ENCODE results near the gene RTN4RL2. TPM values are rescaled to one million over a fixed set of nuclear protein-coding genes. Genes with fewer than 3 reads are reported as not detected.

RTN4RL2 gene
- under 1 TPM; 0.38 to 0.71 (median 0.68) TPM for polyA plus RNA-seq

DNA sequence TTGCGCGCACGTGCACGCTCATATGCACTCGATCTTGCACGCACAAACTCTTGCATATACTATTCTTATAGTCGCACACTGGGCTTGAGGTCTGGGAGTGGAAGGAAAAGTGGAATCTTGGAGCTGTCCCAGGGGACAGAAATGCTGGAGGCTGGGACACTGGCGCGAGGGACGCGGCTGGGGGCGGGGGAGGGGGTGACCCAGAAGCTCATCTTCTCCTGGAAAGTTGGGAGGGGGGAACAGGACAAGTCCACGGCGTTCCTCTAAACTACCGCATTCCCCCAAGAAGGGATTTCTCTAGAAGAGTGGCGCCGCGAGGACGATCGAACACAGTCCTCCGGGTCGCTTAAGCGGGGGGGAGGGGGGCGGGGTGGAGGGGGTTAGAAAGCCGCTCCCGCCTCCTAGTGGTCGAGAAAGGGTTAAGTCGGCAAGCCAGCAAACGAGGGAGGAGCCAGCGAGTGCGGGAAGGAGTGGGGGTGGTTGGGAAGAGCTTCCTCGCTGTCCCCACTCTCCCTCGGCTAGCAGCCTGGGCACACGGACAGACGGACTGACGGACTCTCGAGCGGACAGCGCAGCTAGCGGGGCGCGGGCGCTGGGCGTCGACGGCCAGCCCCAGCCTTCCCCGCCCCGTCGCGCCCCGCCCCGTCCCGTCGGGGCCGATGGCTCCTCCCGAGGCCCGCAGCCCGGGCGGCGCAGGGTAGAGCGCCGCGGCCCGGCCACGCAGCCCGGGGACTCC, at the start of gene RTN4RL2:
Gene RTN4RL2, plus strand, starts transcription at position 507 of the 736 bp plus-strand sequence. CDS start 338 bp downstream, outside the sequence.
- DNase-seq: no peak
- Mint-ChIP-seq H3K4me3 (peak within 1 kb of the TSS; percentile 76 to 93 (median 88)), H3K4me1 (peaks cover 37 to 43% of the 10 kb centered on the region in 2 donors), H3K27me3 (ENCODE audit: low read depth in 3 of 3) (peaks cover 10 to 38% (median 28%) of the 10 kb centered on the region in 3 donors), H3K9me3 (no peaks in the 10 kb centered on the region), H3K36me3 (no peaks in the 10 kb centered on the region), H3K27ac (peak within 1 kb of the TSS in 2 of 6 donors; percentile 30 to 46)

DNA sequence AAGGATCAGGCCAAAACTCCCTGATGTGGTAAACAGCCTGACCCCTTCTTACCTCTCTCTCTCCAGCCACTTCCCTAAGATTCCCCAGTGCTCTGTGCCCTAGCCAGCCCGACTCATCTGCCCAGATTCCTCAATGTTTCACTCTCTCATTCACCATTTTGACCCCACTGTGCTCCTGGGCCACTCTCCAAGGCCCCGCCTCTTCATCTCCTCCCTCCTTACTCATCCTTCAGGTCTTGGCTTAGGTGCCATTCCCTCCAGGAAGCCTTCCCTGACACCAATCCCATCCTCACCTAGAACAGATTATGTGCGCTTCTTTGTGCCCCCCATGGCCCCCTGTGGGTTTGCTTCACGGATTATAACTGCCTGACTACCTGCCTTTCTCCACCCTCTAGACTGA, 46.6 kb upstream of the RTN4RL2 start:
- Mint-ChIP-seq H3K36me3 (peaks cover 33 to 47% (median 34%) of the 10 kb centered on the region in 3 donors), H3K4me3 (no peak overlapping the region), H3K27ac (peak overlapping the region in 1 of 6 donors; percentile 61)

GRCh38 chr11:57414612-57415212, 45.6 kb upstream of the RTN4RL2 start:
- no peak overlapping the region for H3K4me3 Mint-ChIP-seq
- no peak for DNase-seq
- no peaks in the 10 kb centered on the region for H3K9me3 Mint-ChIP-seq
- peaks cover 30 to 53% (median 34%) of the 10 kb centered on the region in 3 donors for H3K36me3 Mint-ChIP-seq
- H3K27me3 Mint-ChIP-seq (ENCODE audit: low read depth in 3 of 3): peaks cover 0 to 4% (median 0%) of the 10 kb centered on the region in 3 donors
- no peaks in the 10 kb centered on the region for H3K4me1 Mint-ChIP-seq
- no peak overlapping the region for H3K27ac Mint-ChIP-seq

More for the DNA sequence above, 46.6 kb upstream of the RTN4RL2 start:
- H3K4me1 Mint-ChIP-seq: no peaks in the 10 kb centered on the region
- H3K9me3 Mint-ChIP-seq: no peaks in the 10 kb centered on the region
- peaks cover 0 to 4% (median 0%) of the 10 kb centered on the region in 3 donors for H3K27me3 Mint-ChIP-seq (ENCODE audit: low read depth in 3 of 3)
- DNase-seq: no peak

GRCh38 chr11:57416436-57416835, 43.9 kb upstream of the RTN4RL2 start:
- DNase-seq: no peak
- peaks cover 26 to 46% (median 39%) of the 10 kb centered on the region in 3 donors for H3K36me3 Mint-ChIP-seq
- H3K4me1 Mint-ChIP-seq: peaks cover 7 to 9% of the 10 kb centered on the region in 2 donors
- peaks cover 0 to 2% (median under 1%) of the 10 kb centered on the region in 3 donors for H3K27me3 Mint-ChIP-seq (ENCODE audit: low read depth in 3 of 3)
- H3K9me3 Mint-ChIP-seq: no peaks in the 10 kb centered on the region
- no peak overlapping the region for H3K27ac Mint-ChIP-seq
- H3K4me3 Mint-ChIP-seq: no peak overlapping the region

GRCh38 chr11:57417056-57417455, 43.3 kb upstream of the RTN4RL2 start:
- no peak for DNase-seq
- H3K27me3 Mint-ChIP-seq (ENCODE audit: low read depth in 3 of 3): peaks cover 0 to 5% (median 0%) of the 10 kb centered on the region in 3 donors

GRCh38 chr11:57418131-57418530, 42.2 kb upstream of the RTN4RL2 start:
- H3K9me3 Mint-ChIP-seq: no peaks in the 10 kb centered on the region
- H3K27me3 Mint-ChIP-seq (ENCODE audit: low read depth in 3 of 3): peaks cover 0 to 5% (median 4%) of the 10 kb centered on the region in 3 donors
- H3K36me3 Mint-ChIP-seq: peaks cover 21 to 41% (median 34%) of the 10 kb centered on the region in 3 donors
- peaks cover 24 to 26% of the 10 kb centered on the region in 2 donors for H3K4me1 Mint-ChIP-seq
- H3K27ac Mint-ChIP-seq: no peak overlapping the region
- no peak overlapping the region for H3K4me3 Mint-ChIP-seq
- no peak for DNase-seq

More at GRCh38 chr11:57417056-57417455, 43.3 kb upstream of the RTN4RL2 start:
- no peak overlapping the region for H3K4me3 Mint-ChIP-seq
- peaks cover 26 to 46% (median 39%) of the 10 kb centered on the region in 3 donors for H3K36me3 Mint-ChIP-seq
- H3K9me3 Mint-ChIP-seq: no peaks in the 10 kb centered on the region
- no peak overlapping the region for H3K27ac Mint-ChIP-seq
- H3K4me1 Mint-ChIP-seq: peaks cover 13 to 15% of the 10 kb centered on the region in 2 donors

- Mint-ChIP-seq H3K36me3 (peaks cover 14 to 31% (median 27%) of the 10 kb centered on the region in 3 donors), H3K27ac (no peak overlapping the region), H3K9me3 (no peaks in the 10 kb centered on the region), H3K4me1 (peaks cover 31 to 36% of the 10 kb centered on the region in 2 donors), H3K4me3 (no peak overlapping the region), H3K27me3 (ENCODE audit: low read depth in 3 of 3) (peaks cover 0 to 5% (median 4%) of the 10 kb centered on the region in 3 donors)
- no peak for DNase-seq
Measured at GRCh38 chr11:57419146-57419545, 41.2 kb upstream of the RTN4RL2 start.

DNA sequence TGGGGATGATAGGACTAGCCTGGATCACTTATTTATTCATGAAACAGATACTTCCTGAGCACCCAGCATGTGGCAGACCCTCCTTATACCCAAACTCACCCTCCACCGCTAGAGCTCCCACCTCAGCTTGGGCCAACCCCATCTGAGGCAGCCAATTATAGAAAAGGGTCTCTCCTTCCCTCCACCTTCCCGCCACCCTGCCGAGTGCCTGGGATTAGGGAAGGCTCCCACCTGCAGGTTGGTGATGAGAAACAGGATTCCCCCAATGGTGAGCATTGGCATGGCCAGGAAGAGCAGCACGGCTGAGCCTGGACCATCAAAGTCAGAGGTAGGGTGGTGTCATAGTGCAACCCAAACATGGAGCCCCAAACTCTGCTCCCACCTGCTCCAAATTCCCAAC, 39.3 kb upstream of the RTN4RL2 start:
- no peak overlapping the region for H3K4me3 Mint-ChIP-seq
- H3K36me3 Mint-ChIP-seq: peaks cover 4 to 22% (median 18%) of the 10 kb centered on the region in 3 donors
- peaks cover 2 to 7% (median 7%) of the 10 kb centered on the region in 3 donors for H3K27me3 Mint-ChIP-seq (ENCODE audit: low read depth in 3 of 3)
- H3K27ac Mint-ChIP-seq: peak overlapping the region in 2 of 6 donors; percentile 9 to 49
- H3K4me1 Mint-ChIP-seq: peaks cover 50 to 55% of the 10 kb centered on the region in 2 donors
- no peak for DNase-seq
- no peaks in the 10 kb centered on the region for H3K9me3 Mint-ChIP-seq

DNA sequence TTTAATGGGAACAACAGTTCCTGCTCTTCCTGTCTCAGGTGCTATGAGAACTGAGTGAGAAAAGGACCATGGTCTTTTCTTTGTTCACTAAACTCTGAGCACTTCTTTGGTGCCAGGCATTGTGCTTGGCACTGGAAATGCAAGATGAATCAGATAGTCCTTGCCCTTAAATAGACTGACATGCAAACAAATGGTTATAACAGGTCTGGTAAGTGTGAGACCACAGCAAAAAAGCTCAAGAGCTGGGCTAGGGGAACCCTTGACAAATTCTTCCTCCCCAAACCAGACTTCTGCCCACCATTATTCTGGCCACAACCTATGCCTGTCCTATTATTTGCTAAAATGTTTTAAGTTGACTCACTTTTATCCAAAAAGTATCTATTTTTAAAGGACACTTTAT, 38.5 kb upstream of the RTN4RL2 start:
- peaks cover 57 to 63% of the 10 kb centered on the region in 2 donors for H3K4me1 Mint-ChIP-seq
- peak overlapping the region in 4 of 5 donors; percentile 13 to 77 (median 62) for H3K4me3 Mint-ChIP-seq
- peaks cover 2 to 9% (median 7%) of the 10 kb centered on the region in 3 donors for H3K27me3 Mint-ChIP-seq (ENCODE audit: low read depth in 3 of 3)
- peaks cover 3 to 19% (median 16%) of the 10 kb centered on the region in 3 donors for H3K36me3 Mint-ChIP-seq
- DNase-seq: peak; percentile 44 to 49 (median 46)
- H3K9me3 Mint-ChIP-seq: no peaks in the 10 kb centered on the region
- peak overlapping the region; percentile 23 to 66 (median 54) for H3K27ac Mint-ChIP-seq

DNA sequence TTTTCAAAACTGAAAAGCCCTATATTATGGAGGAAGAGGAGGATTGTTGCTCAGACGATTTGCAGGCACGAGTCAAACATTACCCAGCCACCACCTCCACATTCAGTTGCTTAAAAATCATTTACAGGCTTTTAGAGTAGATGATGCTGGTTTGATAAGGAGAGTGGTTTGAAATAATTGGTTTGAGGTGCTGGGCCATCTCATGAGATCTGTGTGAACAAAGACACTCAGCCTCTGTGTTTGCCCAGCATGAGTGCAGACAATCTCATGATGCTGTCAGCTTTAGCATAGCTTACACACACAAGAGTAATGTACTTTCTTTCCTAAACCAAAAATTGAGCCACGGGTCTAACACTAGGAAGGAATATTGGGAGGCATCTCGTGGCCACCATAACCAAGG, 37.7 kb upstream of the RTN4RL2 start:
- DNase-seq: no peak
- Mint-ChIP-seq H3K36me3 (peaks cover 0 to 10% (median 9%) of the 10 kb centered on the region in 3 donors), H3K4me1 (peaks cover 64 to 71% of the 10 kb centered on the region in 2 donors), H3K27me3 (ENCODE audit: low read depth in 3 of 3) (peaks cover 2 to 10% (median 7%) of the 10 kb centered on the region in 3 donors), H3K4me3 (peak overlapping the region in 4 of 5 donors; percentile 10 to 68 (median 36)), H3K27ac (peak overlapping the region in 4 of 6 donors; percentile 14 to 66 (median 38)), H3K9me3 (peaks cover 0 to 2% (median 0%) of the 10 kb centered on the region in 6 donors)

DNA sequence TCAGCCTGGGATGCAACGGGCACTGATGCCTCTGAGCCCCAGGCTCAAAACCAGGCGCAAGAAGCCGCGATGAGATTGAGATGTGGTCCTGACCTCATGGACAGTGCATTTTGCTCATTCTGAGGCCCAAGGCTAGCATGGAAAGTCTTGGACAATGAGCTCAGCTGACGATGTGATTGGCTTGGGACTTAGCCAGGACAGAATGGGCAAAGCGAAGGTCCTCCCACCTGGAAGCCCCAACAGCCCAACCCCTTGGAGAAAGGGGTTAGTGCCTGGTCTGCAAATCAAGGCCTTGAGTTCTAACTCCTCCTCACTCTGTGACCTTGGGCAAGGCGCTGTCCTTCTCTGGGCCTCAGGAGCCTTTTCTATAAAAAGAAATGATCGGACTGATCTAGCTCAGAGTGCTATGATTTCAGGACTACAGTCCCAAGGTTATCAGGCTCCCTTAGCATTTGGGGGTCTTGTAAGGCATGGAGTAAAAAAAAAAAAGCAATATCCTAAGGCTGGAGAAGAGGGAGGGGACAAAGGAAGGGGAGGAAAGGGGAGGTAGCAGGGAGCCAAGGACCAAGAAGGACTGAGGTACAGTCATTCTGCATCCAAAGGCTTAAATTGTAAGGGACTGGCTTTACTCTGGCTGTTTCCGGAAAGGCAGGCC, 36.1 kb upstream of the RTN4RL2 start:
- peaks cover 0 to 8% (median 4%) of the 10 kb centered on the region in 3 donors for H3K36me3 Mint-ChIP-seq
- H3K4me3 Mint-ChIP-seq: peak overlapping the region; percentile 51 to 77 (median 69)
- peak overlapping the region; percentile 49 to 91 (median 82) for H3K27ac Mint-ChIP-seq
- H3K27me3 Mint-ChIP-seq (ENCODE audit: low read depth in 3 of 3): peaks cover 2 to 10% (median 7%) of the 10 kb centered on the region in 3 donors
- H3K4me1 Mint-ChIP-seq: peaks cover 64 to 75% of the 10 kb centered on the region in 2 donors
- DNase-seq: peak in 1 of 3 donors; percentile 4
- peaks cover 0 to 2% (median 0%) of the 10 kb centered on the region in 6 donors for H3K9me3 Mint-ChIP-seq

- Mint-ChIP-seq H3K27ac (peak overlapping the region; percentile 49 to 91 (median 82)), H3K4me3 (peak overlapping the region; percentile 55 to 77 (median 69)), H3K9me3 (peaks cover 0 to 2% (median 0%) of the 10 kb centered on the region in 6 donors), H3K4me1 (peaks cover 64 to 75% of the 10 kb centered on the region in 2 donors), H3K27me3 (ENCODE audit: low read depth in 3 of 3) (peaks cover 2 to 10% (median 7%) of the 10 kb centered on the region in 3 donors), H3K36me3 (peaks cover 0 to 6% (median 3%) of the 10 kb centered on the region in 3 donors)
- DNase-seq: peak; percentile 70 to 78 (median 76)
Measured at GRCh38 chr11:57424792-57425564, 35.4 kb upstream of the RTN4RL2 start.

Data from immature natural killer cell (primary cell).